HG03342 (cell line): ENCODE measurements around the gene TOP2B.

Experiments used
- ATAC-seq: cut with Tn5 transposase; IDR thresholded peaks from one replicate; pipeline ENCODE4 v1.9.1; 2021; ENCODE audit warnings: mild to moderate bottlenecking, moderate library complexity; ENCODE audit not compliant: unreplicated experiment

TOP2B gene

GRCh38 chr3:25664812-25665314 is at the start of gene TOP2B:
TSS of gene TOP2B (minus strand) at chr3:25664907. CDS start at chr3:25664297, 610 bp downstream.
- peak; percentile 88 for ATAC-seq

GRCh38 chr3:25713341-25713985 is 48.8 kb upstream of the TOP2B start:
- no peak for ATAC-seq

GRCh38 chr3:25711090-25711489 is 46.4 kb upstream of the TOP2B start:
- ATAC-seq, result no peak

GRCh38 chr3:25708036-25708435 is 43.3 kb upstream of the TOP2B start:
- no peak for ATAC-seq

GRCh38 chr3:25707268-25707926 is 42.7 kb upstream of the TOP2B start:
- no peak for ATAC-seq

GRCh38 chr3:25706213-25706612 is 41.5 kb upstream of the TOP2B start:
- ATAC-seq, result no peak

GRCh38 chr3:25697553-25697952 is 32.8 kb upstream of the TOP2B start:
- no peak for ATAC-seq

- ATAC-seq, result no peak
These were observed 31.2 kb upstream of the TOP2B start for GRCh38 chr3:25695731-25696420.

- no peak for ATAC-seq
These were observed 28.5 kb upstream of the TOP2B start for GRCh38 chr3:25693238-25693637.

GRCh38 chr3:25692341-25692740 is 27.6 kb upstream of the TOP2B start:
- ATAC-seq, result no peak

- no peak for ATAC-seq
These were observed 26.2 kb upstream of the TOP2B start for GRCh38 chr3:25690768-25691533.

GRCh38 chr3:25689226-25689625 is 24.5 kb upstream of the TOP2B start:
- no peak for ATAC-seq

- ATAC-seq, result no peak
These were observed 23.0 kb upstream of the TOP2B start for GRCh38 chr3:25687742-25688141.

- ATAC-seq, result no peak
These were observed 22.1 kb upstream of the TOP2B start for GRCh38 chr3:25686766-25687165.

- no peak for ATAC-seq
These were observed 19.2 kb upstream of the TOP2B start for GRCh38 chr3:25683882-25684281.

GRCh38 chr3:25683410-25683809 is 18.7 kb upstream of the TOP2B start:
- no peak for ATAC-seq

GRCh38 chr3:25679642-25680302 is 15.1 kb upstream of the TOP2B start:
- no peak for ATAC-seq

- no peak for ATAC-seq
These were observed 14.5 kb upstream of the TOP2B start for GRCh38 chr3:25679166-25679565.

- ATAC-seq, result no peak
These were observed 13.9 kb upstream of the TOP2B start for GRCh38 chr3:25678581-25678980.

- no peak for ATAC-seq
These were observed 12.4 kb upstream of the TOP2B start for GRCh38 chr3:25677121-25677520.

- no peak for ATAC-seq
These were observed 10.0 kb upstream of the TOP2B start for GRCh38 chr3:25674670-25675069.
